Activated CD4-positive, alpha-beta memory T cell treated with anti-CD3 and anti-CD28 coated beads for 36 hours (primary cell): ENCODE measurements around the gene ASB2. TPM values are rescaled to one million over a fixed set of nuclear protein-coding genes. Genes with fewer than 3 reads are reported as not detected.

Experiments
- CTCF ChIA-PET: fragments of 350-600 bp; sonication (Branson Sonifier 250); formaldehyde crosslinking; loops from one replicate; lab custom pipeline; 2021; ENCODE audit warnings: antibody characterized with exemption, inconsistent platforms; lab: Charles Lee
- POLR2A ChIA-PET: fragments of 350-600 bp; sonication (Branson Sonifier 250); formaldehyde crosslinking; loops from one replicate; lab custom pipeline; 2021; ENCODE audit warnings: antibody characterized with exemption; lab: Charles Lee
- DNase-seq: peaks from one replicate; pipeline ENCODE4 v3.0.0-alpha.2; 2020
- H3K27ac Mint-ChIP-seq: one replicate; pipeline ENCODE4 v1.8.0; 2021; ENCODE audit warnings: mixed read lengths
- H3K27me3 Mint-ChIP-seq: one replicate; pipeline ENCODE4 v1.8.0; 2021; ENCODE audit warnings: mixed read lengths
- H3K36me3 Mint-ChIP-seq: one replicate; pipeline ENCODE4 v1.8.0; 2021; ENCODE audit warnings: mixed read lengths
- H3K4me1 Mint-ChIP-seq: one replicate; pipeline ENCODE4 v1.8.0; 2021; ENCODE audit warnings: low read depth, mixed read lengths
- H3K4me3 Mint-ChIP-seq: one replicate; pipeline ENCODE4 v1.8.0; 2021; ENCODE audit warnings: mild to moderate bottlenecking, mixed read lengths
- H3K9me3 Mint-ChIP-seq: one replicate; pipeline ENCODE4 v1.8.0; 2021; ENCODE audit warnings: mixed read lengths
- intact Hi-C: fragments of 100-400 bp; cut with micrococcal nuclease; formaldehyde crosslinking; loops from one replicate; pipeline ENCODE4 v1.15.1; 2023
- total RNA-seq, 2 experiments: library from RNA; stranded (reverse); gene quantifications; one replicate each; pipeline ENCODE4 v1.2.3, GENCODE V29; 2021

ASB2 gene
- total RNA-seq, 2 experiments from 2014 or later: 40.6 to 44.6 TPM

DNA sequence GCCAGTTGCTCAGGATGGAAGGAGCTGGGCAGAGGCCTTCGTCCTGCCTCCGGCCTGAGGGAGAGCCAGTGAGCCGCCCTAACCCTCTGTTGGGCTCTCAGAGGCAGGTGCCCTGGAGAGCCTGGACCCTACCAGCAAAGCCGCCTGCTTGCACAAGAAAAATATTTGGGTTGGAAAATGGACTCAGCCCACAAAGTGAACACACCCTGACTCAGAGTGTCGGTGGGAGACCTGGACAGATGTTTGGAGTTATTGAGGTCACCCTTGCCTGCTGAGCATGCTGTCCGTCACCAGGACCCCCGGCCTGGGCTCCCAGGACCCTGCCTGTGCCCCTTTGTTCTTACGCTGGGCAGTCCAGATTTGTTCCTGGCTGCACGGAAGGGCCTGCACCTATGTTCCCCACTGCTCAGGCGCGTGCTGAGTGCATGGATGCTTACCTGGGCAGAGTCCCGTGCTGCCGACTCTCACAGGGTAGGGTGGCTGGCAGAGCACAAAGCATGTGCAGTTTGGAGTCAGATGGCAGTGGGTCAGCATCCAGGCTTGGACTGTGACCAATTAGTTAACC is 26.8 kb downstream of the ASB2 start:
- ChIA-PET CTCF (interaction anchor here (2.6 to 19.1 kb wide), 2 partner anchors 10 to 51 kb away, joined by 15 to 318 read pairs; no protein-coding TSS in a partner anchor), POLR2A (interaction anchor here (0.7 kb wide), 1 partner anchor 9 kb away, joined by 3 read pairs; no protein-coding TSS in a partner anchor)
- Mint-ChIP-seq H3K9me3 (no peaks in the 10 kb centered on the region), H3K27me3 (no peaks in the 10 kb centered on the region), H3K27ac (no peak overlapping the region), H3K36me3 (peaks cover 44% of the 10 kb centered on the region), H3K4me1 (peaks cover 43% of the 10 kb centered on the region), H3K4me3 (no peak overlapping the region)
- intact Hi-C loops: loop anchor here (10.0 kb wide), 1 partner anchor 745 kb away; the partner anchor contains the start of genes GON7 and UBR7
- no peak for DNase-seq

DNA sequence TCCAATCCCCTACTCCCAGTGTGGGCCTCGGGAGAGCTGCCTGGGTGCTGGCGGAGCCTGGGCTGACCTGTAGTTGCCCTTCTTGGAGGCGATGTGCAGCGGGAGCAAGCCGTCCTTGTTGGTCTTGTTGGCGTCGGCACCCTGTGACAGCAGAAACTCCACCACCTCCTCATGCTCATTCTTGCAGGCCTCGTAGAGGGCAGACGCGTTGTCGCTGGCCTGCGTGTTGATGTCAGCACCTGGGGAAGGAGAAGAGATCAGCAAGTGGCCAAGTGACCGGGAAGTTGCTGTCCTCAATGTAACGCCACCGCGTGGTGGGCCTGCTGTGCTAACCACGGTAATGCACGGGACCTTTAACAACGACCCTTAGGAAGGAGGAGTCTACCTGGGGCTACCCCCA is 29.1 kb downstream of the ASB2 start:
- CTCF ChIA-PET: interaction anchor here (1.0 to 19.1 kb wide), 3 partner anchors 8 to 56 kb away, joined by 3 to 318 read pairs (median 13); no protein-coding TSS in a partner anchor
- POLR2A ChIA-PET: no interaction called here
- Mint-ChIP-seq H3K9me3 (no peaks in the 10 kb centered on the region), H3K27ac (no peak overlapping the region), H3K27me3 (no peaks in the 10 kb centered on the region), H3K4me1 (peaks cover 20% of the 10 kb centered on the region), H3K4me3 (no peak overlapping the region), H3K36me3 (peaks cover 42% of the 10 kb centered on the region)
- intact Hi-C loops: no loop called here
- no peak for DNase-seq

DNA sequence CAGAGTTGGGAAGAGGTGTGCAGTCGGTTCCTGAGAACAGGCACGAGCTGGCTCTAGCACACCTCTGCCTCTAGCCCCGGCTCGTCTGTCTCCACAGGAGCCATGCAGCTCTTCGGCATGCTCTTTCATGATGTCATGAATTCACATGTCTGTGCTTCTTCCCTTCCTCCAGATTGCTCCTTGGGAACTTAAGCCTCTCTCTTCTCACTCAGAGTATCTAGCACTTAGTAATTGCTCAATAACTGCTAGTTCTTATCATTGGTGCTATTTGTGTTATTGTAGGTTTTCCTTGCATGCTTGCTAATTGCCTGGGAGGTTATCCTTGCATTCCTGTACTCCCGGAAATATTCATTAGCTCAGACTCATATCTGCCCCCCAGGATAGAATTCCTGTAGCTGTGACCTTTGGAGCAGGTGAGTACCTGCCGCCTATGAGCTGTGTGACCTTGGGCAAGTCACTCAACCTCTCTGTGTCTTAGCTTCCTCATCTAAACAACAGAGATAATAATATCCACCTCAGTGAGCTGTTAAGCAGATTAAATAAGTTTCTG is 29.8 kb downstream of the ASB2 start:
- H3K4me1 Mint-ChIP-seq: peaks cover 14% of the 10 kb centered on the region
- DNase-seq: no peak
- H3K36me3 Mint-ChIP-seq: peaks cover 41% of the 10 kb centered on the region
- ChIA-PET POLR2A (interaction anchor here (1.2 kb wide), 1 partner anchor 10 kb away, joined by 3 read pairs; no protein-coding TSS in a partner anchor), CTCF (interaction anchor here (1.0 to 2.5 kb wide), 4 partner anchors 24 to 90 kb away, joined by 3 to 13 read pairs (median 4); no protein-coding TSS in a partner anchor)
- no peak overlapping the region for H3K4me3 Mint-ChIP-seq
- no peaks in the 10 kb centered on the region for H3K27me3 Mint-ChIP-seq
- no peaks in the 10 kb centered on the region for H3K9me3 Mint-ChIP-seq
- intact Hi-C loops: no loop called here
- no peak overlapping the region for H3K27ac Mint-ChIP-seq

DNA sequence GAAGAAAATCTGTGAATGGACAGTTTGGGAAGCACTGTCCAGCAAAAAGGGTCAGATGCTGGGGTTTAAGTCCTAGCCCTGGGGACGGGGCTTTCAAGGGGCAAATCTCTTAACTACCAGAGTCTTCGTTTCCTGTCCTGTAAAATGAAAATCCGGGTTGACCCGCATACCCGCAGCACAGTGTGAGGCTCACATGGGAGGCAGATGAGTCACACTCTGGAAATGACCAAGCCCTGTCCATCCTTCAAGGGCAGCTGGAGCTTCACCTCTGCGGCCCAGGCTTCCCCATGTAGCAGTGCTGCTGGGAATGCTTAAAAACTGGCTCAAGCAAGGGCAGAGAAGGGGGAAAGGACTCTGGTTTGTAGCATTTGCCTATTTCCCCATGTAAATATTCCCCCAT is 30.3 kb downstream of the ASB2 start:
- H3K27me3 Mint-ChIP-seq: no peaks in the 10 kb centered on the region
- no peak overlapping the region for H3K4me3 Mint-ChIP-seq
- ChIA-PET CTCF (interaction anchor here (1.0 to 2.5 kb wide), 3 partner anchors 25 to 90 kb away, joined by 3 to 13 read pairs (median 5); no protein-coding TSS in a partner anchor), POLR2A (interaction anchor here (1.2 kb wide), 1 partner anchor 10 kb away, joined by 3 read pairs; no protein-coding TSS in a partner anchor)
- DNase-seq: no peak
- intact Hi-C loops: no loop called here
- peaks cover 41% of the 10 kb centered on the region for H3K36me3 Mint-ChIP-seq
- H3K4me1 Mint-ChIP-seq: peaks cover 9% of the 10 kb centered on the region
- H3K27ac Mint-ChIP-seq: no peak overlapping the region
- H3K9me3 Mint-ChIP-seq: no peaks in the 10 kb centered on the region

DNA sequence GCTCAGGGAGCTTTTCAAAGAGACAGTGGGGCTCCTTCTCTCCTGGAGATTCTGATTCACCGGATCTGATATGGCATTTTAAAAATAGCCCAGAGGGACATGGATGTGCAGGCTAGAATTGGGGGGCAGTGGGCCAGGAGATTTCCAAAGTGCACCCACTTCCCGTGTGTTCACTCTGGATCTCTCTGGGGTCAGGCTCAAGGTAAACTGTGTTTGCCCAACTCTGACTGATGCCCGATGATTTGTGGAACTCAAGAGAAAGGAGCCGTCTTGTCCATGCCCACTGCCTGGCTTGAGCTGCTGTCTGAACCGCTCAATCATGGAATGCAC is 31.3 kb downstream of the ASB2 start:
- Mint-ChIP-seq H3K27me3 (no peaks in the 10 kb centered on the region), H3K4me3 (no peak overlapping the region), H3K9me3 (no peaks in the 10 kb centered on the region), H3K36me3 (peaks cover 34% of the 10 kb centered on the region), H3K4me1 (peaks cover 8% of the 10 kb centered on the region), H3K27ac (no peak overlapping the region)
- POLR2A ChIA-PET: no interaction called here
- intact Hi-C loops: no loop called here
- DNase-seq: no peak
- CTCF ChIA-PET: interaction anchor here (10.9 to 11.4 kb wide), 2 partner anchors 12 to 31 kb away, joined by 318 to 425 read pairs; partner anchors contain the start of gene ASB2

DNA sequence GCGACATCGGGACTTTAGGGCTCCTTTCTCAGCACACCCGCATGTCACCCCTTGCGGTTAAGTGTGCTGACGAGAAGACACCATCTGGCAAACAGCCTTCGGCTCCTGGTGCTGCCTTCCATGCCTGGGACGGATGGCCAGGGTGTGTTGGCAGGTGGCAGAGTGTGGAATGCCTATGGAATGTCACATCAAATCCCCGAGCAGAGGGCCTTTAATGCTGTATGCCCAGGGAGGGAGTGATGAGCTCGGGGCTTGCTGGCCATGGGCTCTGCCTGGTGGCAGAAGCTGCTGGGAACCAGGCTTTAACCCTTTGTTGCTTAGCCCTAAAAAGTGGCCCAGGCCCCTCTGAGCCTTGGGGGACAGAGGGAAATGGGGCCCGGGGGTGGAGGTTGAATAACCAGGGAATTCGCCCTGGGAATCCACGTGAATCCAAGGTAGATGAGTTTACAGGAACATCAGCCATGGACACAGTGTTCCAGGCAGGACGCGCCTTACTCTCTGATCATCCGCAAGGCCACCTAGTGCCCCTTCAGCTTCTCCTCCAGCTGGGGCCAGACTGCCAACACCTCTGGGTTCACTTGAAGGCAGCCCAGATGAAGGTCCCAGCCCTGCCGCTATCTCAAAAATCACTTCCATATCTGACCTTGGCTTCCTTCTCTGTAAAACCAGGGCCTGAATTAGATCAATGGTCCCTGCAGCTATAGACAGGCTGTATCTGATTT is 31.9 kb downstream of the ASB2 start:
- no peaks in the 10 kb centered on the region for H3K27me3 Mint-ChIP-seq
- H3K4me1 Mint-ChIP-seq: peaks cover 12% of the 10 kb centered on the region
- H3K27ac Mint-ChIP-seq: no peak overlapping the region
- POLR2A ChIA-PET: no interaction called here
- no peaks in the 10 kb centered on the region for H3K9me3 Mint-ChIP-seq
- H3K36me3 Mint-ChIP-seq: peaks cover 30% of the 10 kb centered on the region
- DNase-seq: no peak
- H3K4me3 Mint-ChIP-seq: no peak overlapping the region
- intact Hi-C loops: no loop called here
- CTCF ChIA-PET: interaction anchor here (10.9 to 11.4 kb wide), 2 partner anchors 12 to 32 kb away, joined by 318 to 425 read pairs; partner anchors contain the start of gene ASB2

DNA sequence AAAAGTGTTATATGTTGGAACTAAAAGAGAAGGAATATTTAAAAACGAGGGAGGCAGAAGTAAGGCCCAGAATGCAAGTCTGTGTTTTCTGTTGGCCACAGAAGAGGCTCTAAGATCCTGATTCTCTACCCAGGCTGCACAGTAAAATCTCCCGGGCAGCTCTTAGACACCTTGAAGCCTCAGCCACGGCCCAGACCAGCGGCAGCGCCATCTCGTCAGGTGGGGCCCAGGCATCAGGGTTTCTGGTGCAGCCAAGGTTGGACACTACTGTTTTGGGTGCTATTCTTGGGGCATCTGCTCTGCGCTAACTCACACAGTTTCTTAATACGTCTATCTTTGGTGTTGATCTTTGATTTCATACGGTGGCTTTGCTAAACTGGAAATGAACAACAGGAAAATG is 32.4 kb downstream of the ASB2 start:
- intact Hi-C loops: no loop called here
- Mint-ChIP-seq H3K27me3 (no peaks in the 10 kb centered on the region), H3K4me1 (peaks cover 13% of the 10 kb centered on the region), H3K36me3 (peaks cover 28% of the 10 kb centered on the region), H3K27ac (no peak overlapping the region), H3K9me3 (no peaks in the 10 kb centered on the region), H3K4me3 (no peak overlapping the region)
- no peak for DNase-seq
- POLR2A ChIA-PET: no interaction called here
- CTCF ChIA-PET: interaction anchor here (10.1 to 11.4 kb wide), 3 partner anchors 13 to 54 kb away, joined by 309 to 425 read pairs (median 318); partner anchors contain the start of genes ASB2 and CCDC197

DNA sequence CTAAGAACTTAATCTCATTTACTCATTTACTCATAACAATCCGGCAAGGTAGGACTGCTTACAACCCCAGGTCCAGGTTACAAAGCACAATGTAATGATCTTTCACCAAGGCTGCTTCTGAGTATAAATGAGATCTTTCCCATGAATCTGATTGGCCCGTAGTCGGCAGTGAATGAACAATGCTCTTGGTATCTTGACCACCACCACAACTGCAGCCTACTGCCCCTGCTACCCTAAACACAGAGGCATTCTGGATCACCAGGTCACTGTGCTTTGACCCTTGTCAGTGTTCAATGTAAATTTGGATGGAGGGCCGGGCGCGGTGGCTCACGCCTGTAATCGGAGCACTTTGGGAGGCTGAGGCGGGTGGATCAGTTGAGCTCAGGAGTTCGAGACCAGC is 33.3 kb downstream of the ASB2 start:
- Mint-ChIP-seq H3K4me3 (no peak overlapping the region), H3K27ac (no peak overlapping the region), H3K9me3 (no peaks in the 10 kb centered on the region), H3K36me3 (peaks cover 31% of the 10 kb centered on the region), H3K4me1 (peaks cover 13% of the 10 kb centered on the region), H3K27me3 (no peaks in the 10 kb centered on the region)
- intact Hi-C loops: no loop called here
- ChIA-PET CTCF (interaction anchor here (1.4 to 11.4 kb wide), 5 partner anchors 14 to 194 kb away, joined by 4 to 425 read pairs (median 309); partner anchors contain the start of genes ASB2 and CCDC197), POLR2A (interaction anchor here (0.9 kb wide), 1 partner anchor 138 kb away, joined by 3 read pairs; the partner anchor contains the start of genes DDX24 and IFI27L1)
- no peak for DNase-seq

DNA sequence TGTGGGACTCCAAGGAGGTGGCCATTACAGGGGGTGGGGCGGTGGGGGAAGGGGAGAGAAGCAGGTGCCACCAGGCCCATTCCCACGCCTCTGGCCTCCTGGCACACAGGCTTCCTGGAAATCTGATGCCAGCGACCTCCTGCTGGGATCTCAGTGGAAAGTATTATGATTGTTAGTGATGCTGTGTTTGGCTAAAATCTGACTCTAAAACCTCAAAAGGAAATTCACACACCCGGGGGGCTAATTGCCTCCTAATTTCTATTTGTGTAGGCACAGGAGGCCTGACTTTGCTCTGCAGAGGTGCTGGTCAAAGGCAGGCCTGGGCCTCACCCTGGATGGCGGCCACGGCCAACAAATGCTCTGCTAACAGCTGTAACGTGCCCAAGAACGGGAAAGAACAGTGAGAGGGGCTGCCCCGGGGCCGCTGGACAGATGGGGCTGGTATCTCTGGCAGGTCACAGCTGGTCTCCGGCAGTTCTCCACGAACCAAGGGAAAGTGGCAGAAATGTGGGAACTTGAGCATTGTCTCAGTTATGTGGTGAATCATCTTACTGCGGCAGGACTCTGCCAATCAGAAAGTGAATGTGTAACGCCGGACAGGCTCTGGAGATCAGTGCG is 35.0 kb downstream of the ASB2 start:
- intact Hi-C loops: loop anchor here (2.0 kb wide), 1 partner anchor 13 kb away; no protein-coding TSS in a partner anchor
- ChIA-PET POLR2A (interaction anchor here (1.6 kb wide), 1 partner anchor 37 kb away, joined by 3 read pairs; no protein-coding TSS in a partner anchor), CTCF (interaction anchor here (1.7 to 11.4 kb wide), 6 partner anchors 15 to 95 kb away, joined by 7 to 425 read pairs (median 256); partner anchors contain the start of genes ASB2 and CCDC197)
- Mint-ChIP-seq H3K9me3 (no peaks in the 10 kb centered on the region), H3K4me1 (peaks cover 13% of the 10 kb centered on the region), H3K36me3 (peaks cover 37% of the 10 kb centered on the region), H3K4me3 (no peak overlapping the region), H3K27ac (no peak overlapping the region), H3K27me3 (no peaks in the 10 kb centered on the region)
- DNase-seq: no peak

DNA sequence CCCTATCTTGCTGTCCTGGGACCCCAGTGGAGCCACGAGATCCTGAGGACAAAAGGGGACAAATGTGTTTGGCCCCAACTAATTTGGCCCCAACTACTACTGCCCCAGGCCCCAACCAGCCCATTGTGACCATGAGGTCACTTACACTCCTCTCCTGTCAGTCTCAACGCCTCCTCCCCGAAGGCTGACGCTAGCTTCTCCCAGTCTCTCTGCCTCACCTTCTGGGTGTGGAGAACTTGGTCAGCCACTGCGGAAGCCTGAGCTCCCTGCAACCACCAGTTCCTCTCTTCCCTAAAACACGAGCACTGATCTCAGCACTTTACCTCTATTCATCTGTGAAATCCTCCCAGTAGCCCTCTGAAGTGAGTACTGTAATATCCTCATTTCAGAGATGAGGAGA is 35.9 kb downstream of the ASB2 start:
- H3K9me3 Mint-ChIP-seq: no peaks in the 10 kb centered on the region
- no peak overlapping the region for H3K27ac Mint-ChIP-seq
- H3K4me3 Mint-ChIP-seq: no peak overlapping the region
- H3K36me3 Mint-ChIP-seq: peaks cover 38% of the 10 kb centered on the region
- H3K27me3 Mint-ChIP-seq: no peaks in the 10 kb centered on the region
- intact Hi-C loops: loop anchor here (2.0 kb wide), 1 partner anchor 14 kb away; no protein-coding TSS in a partner anchor
- ChIA-PET POLR2A (interaction anchor here (0.8 to 2.2 kb wide), 11 partner anchors 8 to 81 kb away, joined by 3 to 18 read pairs (median 3); no protein-coding TSS in a partner anchor), CTCF (interaction anchor here (0.8 to 11.4 kb wide), 27 partner anchors 10 to 546 kb away, joined by 3 to 425 read pairs (median 8); partner anchors contain the start of genes ASB2, CCDC197, DDX24 and FAM181A)
- H3K4me1 Mint-ChIP-seq: peaks cover 13% of the 10 kb centered on the region
- DNase-seq: no peak
